Esophagus muscularis mucosa (tissue), 4 donors: Measurements from ENCODE around the gene RPL31. TPM values are rescaled to one million over a fixed set of nuclear protein-coding genes. Genes with fewer than 3 reads are reported as not detected.

ENCODE experiments used
- DNase-seq: peaks from one replicate; pipeline ENCODE4 v3.0.0-alpha.2; 2017; ENCODE audit errors: extremely low spot score
- H3K27ac ChIP-seq, 4 donors: fragments of 200-600 bp; sonication (generic); replicated peaks in 1 of 4; 1 replicate in 3 of 4; 2 replicates in 1 of 4; pipeline ENCODE4 v1.5.1; 2016 to 2019; ENCODE audit warnings: mild to moderate bottlenecking in 1 of 4
- H3K27me3 ChIP-seq, 4 donors: fragments of 200-600 bp; sonication (generic); one replicate each; pipeline versions ENCODE4 v1.5.1 to v1.6.0; 2016 to 2019
- H3K36me3 ChIP-seq, 4 donors: fragments of 200-600 bp; sonication (generic); one replicate each; pipeline ENCODE4 v1.5.1; 2016 to 2019
- H3K4me1 ChIP-seq, 4 donors: fragments of 200-600 bp; sonication (generic); one replicate each; pipeline ENCODE4 v1.5.1; 2016 to 2019
- H3K4me3 ChIP-seq, 4 donors: fragments of 200-600 bp; sonication (generic); 1 replicate in 2 of 4; 2 replicates in 2 of 4; pipeline ENCODE4 v1.5.1; 2016 to 2019; ENCODE audit warnings: mild to moderate bottlenecking in 4 of 4, moderate library complexity in 1 of 4
- H3K9me3 ChIP-seq, 4 donors: fragments of 200-600 bp; sonication (generic); 1 replicate in 3 of 4; 2 replicates in 1 of 4; pipeline ENCODE4 v1.5.1; 2016 to 2019
- CTCF ChIP-seq, 3 experiments: fragments of 200-600 bp in 2 of 3; fragments of 450-650 bp in 1 of 3; sonication (generic) in 2 of 3; IDR thresholded peaks; one replicate each; pipeline ENCODE4 v1.5.1; 2017 to 2019; ENCODE audit warnings: antibody characterized with exemption in 3 of 3, mild to moderate bottlenecking in 2 of 3, moderate library complexity in 1 of 3
- EP300 ChIP-seq: sonication (generic); formaldehyde crosslinking; IDR thresholded peaks from one replicate; pipeline ENCODE4 v1.6.1; 2017; ENCODE audit warnings: antibody characterized with exemption
- POLR2A ChIP-seq: fragments of 450-650 bp; IDR thresholded peaks from one replicate; pipeline ENCODE4 v1.6.1; 2017; ENCODE audit warnings: antibody characterized with exemption, moderate library complexity, mild to moderate bottlenecking, low read depth
- POLR2AphosphoS5 ChIP-seq, 2 donors: sonication (generic); formaldehyde crosslinking; IDR thresholded peaks; one replicate each; pipeline ENCODE4 v1.6.1; 2017; ENCODE audit warnings: antibody characterized with exemption in 2 of 2
- WGBS: methylation state at CpG from one replicate; pipeline ENCODE4 v1.1.5; 2018; 5-methylcytosine and 5-hydroxymethylcytosine counted together
- intact Hi-C: fragments of 100-400 bp; cut with DNase I; formaldehyde crosslinking; loops from one replicate; pipeline ENCODE4 v1.15.1; 2023
- total RNA-seq, 4 donors: library from RNA; depleted of rRNA; stranded (reverse); fragments of >200 nt; gene quantifications; one replicate each; pipeline versions ENCODE4 v1.1.0 to v1.2.1, GENCODE V29; 2016

Gene RPL31
- total RNA-seq, 4 donors from 2014 or later, result 645 to 2,101 (median 1,206) TPM

- 95% methylated on average over 5 of the region's 5 CpGs for WGBS
- TF ChIP-seq CTCF (IDR thresholded peaks at IDR 0.05) (no peak), POLR2AphosphoS5 (IDR thresholded peaks at IDR 0.05) (no peak), EP300 (no peak), POLR2A (no peak)
- Histone ChIP-seq H3K9me3 (no peaks in the 10 kb centered on the region), H3K4me3 (no peak overlapping the region), H3K27me3 (no peaks in the 10 kb centered on the region), H3K27ac (no peak overlapping the region), H3K36me3 (peaks cover 0 to 50% (median 26%) of the 10 kb centered on the region in 4 donors), H3K4me1 (peaks cover 0 to 6% (median 0%) of the 10 kb centered on the region in 4 donors)
- intact Hi-C loops, result no loop called here
- no peak for DNase-seq
These were observed 36.5 kb upstream of the RPL31 start for GRCh38 chr2:100965596-100965995.

GRCh38 chr2:100967716-100968115 is 34.4 kb upstream of the RPL31 start:
- DNase-seq, result no peak
- 88% methylated on average over 8 of the region's 8 CpGs for WGBS
- Histone ChIP-seq H3K4me1 (peaks cover 0 to 3% (median 0%) of the 10 kb centered on the region in 4 donors), H3K27ac (no peak overlapping the region), H3K4me3 (no peak overlapping the region), H3K36me3 (peaks cover 0 to 70% (median 46%) of the 10 kb centered on the region in 4 donors), H3K9me3 (no peaks in the 10 kb centered on the region), H3K27me3 (no peaks in the 10 kb centered on the region)
- TF ChIP-seq POLR2AphosphoS5 (IDR thresholded peaks at IDR 0.05), result no peak
- no peak for TF ChIP-seq EP300
- TF ChIP-seq CTCF (IDR thresholded peaks at IDR 0.05), result no peak
- no peak for TF ChIP-seq POLR2A
- intact Hi-C loops, result no loop called here

- Histone ChIP-seq H3K27me3 (no peaks in the 10 kb centered on the region), H3K36me3 (peaks cover 0 to 77% (median 50%) of the 10 kb centered on the region in 4 donors), H3K27ac (no peak overlapping the region), H3K4me1 (no peaks in the 10 kb centered on the region), H3K9me3 (no peaks in the 10 kb centered on the region), H3K4me3 (no peak overlapping the region)
- DNase-seq, result no peak
- intact Hi-C loops, result no loop called here
- no peak for TF ChIP-seq POLR2AphosphoS5 (IDR thresholded peaks at IDR 0.05)
- TF ChIP-seq POLR2A, result no peak
- TF ChIP-seq CTCF (IDR thresholded peaks at IDR 0.05), result no peak
- TF ChIP-seq EP300, result no peak
- WGBS, result 88% methylated on average over 27 of the region's 28 CpGs
These were observed 33.6 kb upstream of the RPL31 start for GRCh38 chr2:100968146-100969145.

GRCh38 chr2:100969998-100970397 is 32.1 kb upstream of the RPL31 start:
- Histone ChIP-seq H3K27me3 (no peaks in the 10 kb centered on the region), H3K4me1 (no peaks in the 10 kb centered on the region), H3K9me3 (no peaks in the 10 kb centered on the region), H3K36me3 (peaks cover 0 to 84% (median 64%) of the 10 kb centered on the region in 4 donors), H3K27ac (no peak overlapping the region), H3K4me3 (no peak overlapping the region)
- WGBS, result 94% methylated on average over 7 of the region's 7 CpGs
- no peak for DNase-seq
- intact Hi-C loops, result no loop called here
- TF ChIP-seq POLR2A (no peak), POLR2AphosphoS5 (IDR thresholded peaks at IDR 0.05) (no peak), EP300 (no peak), CTCF (IDR thresholded peaks at IDR 0.05) (no peak)
